Gastroesophageal sphincter (tissue), 4 donors: ENCODE data around the gene FBXO45. TPM values are rescaled to one million over a fixed set of nuclear protein-coding genes. Genes with fewer than 3 reads are reported as not detected.

Experiments used
- ATAC-seq: fragments of 150-250 bp; one replicate; pipeline ENCODE4 v1.9.1; 2016; ENCODE audit warnings: mild to moderate bottlenecking, moderate library complexity
- H3K27ac ChIP-seq, 4 donors: fragments of 200-600 bp; sonication (generic) in 3 of 4; 1 replicate in 3 of 4; 2 replicates in 1 of 4; pipeline ENCODE4 v1.5.1; 2016 to 2019
- H3K27me3 ChIP-seq: fragments of 200-600 bp; sonication (generic); one replicate; pipeline ENCODE4 v1.5.1; 2019
- H3K36me3 ChIP-seq, 2 donors: fragments of 200-600 bp; sonication (generic); one replicate each; pipeline ENCODE4 v1.5.1; 2019; ENCODE audit warnings: control low read depth in 1 of 2
- H3K4me1 ChIP-seq, 3 donors: fragments of 200-600 bp; sonication (generic); 1 replicate in 2 of 3; 2 replicates in 1 of 3; pipeline ENCODE4 v1.5.1; 2016 to 2019; ENCODE audit warnings: control low read depth in 2 of 3
- H3K4me3 ChIP-seq, 2 donors: fragments of 200-600 bp; sonication (generic); one replicate each; pipeline ENCODE4 v1.5.1; 2019; ENCODE audit warnings: mild to moderate bottlenecking in 1 of 2, moderate library complexity in 1 of 2
- H3K9me3 ChIP-seq, 3 donors: fragments of 200-600 bp; sonication (generic); one replicate each; pipeline ENCODE4 v1.5.1; 2017 to 2019; ENCODE audit warnings: control low read depth in 2 of 3
- EP300 ChIP-seq: sonication (generic); formaldehyde crosslinking; IDR thresholded peaks from one replicate; pipeline ENCODE4 v1.6.1; 2017; ENCODE audit warnings: antibody characterized with exemption, mild to moderate bottlenecking
- POLR2A ChIP-seq, 2 donors: fragments of 450-650 bp; IDR thresholded peaks; one replicate each; pipeline ENCODE4 v1.6.1; 2017; ENCODE audit warnings: antibody characterized with exemption in 2 of 2, mild to moderate bottlenecking in 2 of 2, moderate library complexity in 1 of 2
- POLR2AphosphoS5 ChIP-seq: sonication (generic); formaldehyde crosslinking; IDR thresholded peaks from one replicate; pipeline ENCODE4 v1.6.1; 2017; ENCODE audit warnings: antibody characterized with exemption
- WGBS, 2 donors: methylation state at CpG; one replicate each; pipeline ENCODE4 v1.1.5; 2018; ENCODE audit warnings: low coverage in 1 of 2; 5-methylcytosine and 5-hydroxymethylcytosine counted together
- total RNA-seq, 4 donors: library from RNA; depleted of rRNA; stranded (reverse); fragments of >200 nt; gene quantifications; one replicate each; pipeline ENCODE4 v1.1.0, GENCODE V29; 2016
- TF ChIP-seq, protein P1 (sequence below), 4 experiments: fragments of 200-600 bp in 2 of 4; fragments of 450-650 bp in 2 of 4; sonication (generic) in 1 of 4; IDR thresholded peaks; one replicate each; pipeline ENCODE4 v1.5.1; 2017 to 2019; ENCODE audit warnings: antibody characterized with exemption in 4 of 4, mild to moderate bottlenecking in 2 of 4, moderate library complexity in 2 of 4

Gene FBXO45
- total RNA-seq, 4 donors from 2014 or later: 9.8 to 16.6 (median 13.4) TPM

DNA sequence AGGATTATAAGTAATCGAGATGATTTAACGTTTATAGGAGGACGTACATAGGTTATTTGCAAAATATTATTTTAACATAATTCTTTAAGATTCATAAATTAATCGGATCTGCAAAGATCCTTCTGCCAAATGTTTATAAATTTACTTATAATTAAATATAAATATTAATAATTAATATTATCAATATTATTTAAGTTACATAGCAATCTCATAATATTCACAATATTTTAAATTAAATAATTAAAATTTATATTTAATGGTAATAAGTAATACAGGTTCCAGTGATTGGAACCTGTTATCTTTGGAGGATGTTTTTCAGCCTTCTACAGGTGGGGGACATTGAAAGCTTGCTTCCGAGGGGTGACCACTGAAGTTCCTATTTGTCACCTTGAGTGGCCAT lies 16.2 kb upstream of the FBXO45 start:
- H3K27ac ChIP-seq: no peak overlapping the region
- H3K27me3 ChIP-seq: no peaks in the 10 kb centered on the region
- ATAC-seq: no peak
- H3K4me1 ChIP-seq: no peaks in the 10 kb centered on the region
- peaks cover 0 to 29% of the 10 kb centered on the region in 2 donors for H3K36me3 ChIP-seq
- TF ChIP-seq EP300 (no peak), POLR2A (IDR thresholded peaks at IDR 0.05) (no peak), POLR2AphosphoS5 (no peak)
- TF ChIP-seq, protein P1, sequence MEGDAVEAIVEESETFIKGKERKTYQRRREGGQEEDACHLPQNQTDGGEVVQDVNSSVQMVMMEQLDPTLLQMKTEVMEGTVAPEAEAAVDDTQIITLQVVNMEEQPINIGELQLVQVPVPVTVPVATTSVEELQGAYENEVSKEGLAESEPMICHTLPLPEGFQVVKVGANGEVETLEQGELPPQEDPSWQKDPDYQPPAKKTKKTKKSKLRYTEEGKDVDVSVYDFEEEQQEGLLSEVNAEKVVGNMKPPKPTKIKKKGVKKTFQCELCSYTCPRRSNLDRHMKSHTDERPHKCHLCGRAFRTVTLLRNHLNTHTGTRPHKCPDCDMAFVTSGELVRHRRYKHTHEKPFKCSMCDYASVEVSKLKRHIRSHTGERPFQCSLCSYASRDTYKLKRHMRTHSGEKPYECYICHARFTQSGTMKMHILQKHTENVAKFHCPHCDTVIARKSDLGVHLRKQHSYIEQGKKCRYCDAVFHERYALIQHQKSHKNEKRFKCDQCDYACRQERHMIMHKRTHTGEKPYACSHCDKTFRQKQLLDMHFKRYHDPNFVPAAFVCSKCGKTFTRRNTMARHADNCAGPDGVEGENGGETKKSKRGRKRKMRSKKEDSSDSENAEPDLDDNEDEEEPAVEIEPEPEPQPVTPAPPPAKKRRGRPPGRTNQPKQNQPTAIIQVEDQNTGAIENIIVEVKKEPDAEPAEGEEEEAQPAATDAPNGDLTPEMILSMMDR (IDR thresholded peaks at IDR 0.05): no peak
- WGBS, 2 donors: 90 to 99% methylated on average over 5 of the region's 5 CpGs
- no peaks in the 10 kb centered on the region for H3K9me3 ChIP-seq
- H3K4me3 ChIP-seq: no peak overlapping the region

DNA sequence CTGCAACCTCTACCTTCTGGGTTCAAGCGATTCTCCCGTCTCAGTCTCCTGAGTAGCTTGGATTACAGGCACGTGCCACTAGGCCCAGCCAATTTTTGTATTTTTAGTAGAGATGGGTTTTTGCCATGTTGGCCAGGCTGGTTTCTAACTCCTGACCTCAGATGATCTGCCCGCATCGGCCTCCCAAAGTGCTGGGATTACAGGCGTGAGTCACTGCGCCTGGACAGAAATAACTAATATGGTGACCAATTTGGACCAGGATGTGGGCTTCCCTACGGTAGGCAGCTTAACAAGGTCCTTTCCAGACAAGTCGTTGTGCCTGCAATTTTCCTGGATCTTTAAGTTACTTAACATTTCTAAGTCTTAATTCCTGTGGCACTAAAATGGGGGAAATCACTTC lies 14.9 kb upstream of the FBXO45 start:
- H3K27me3 ChIP-seq: no peaks in the 10 kb centered on the region
- no peak overlapping the region for H3K27ac ChIP-seq
- H3K4me1 ChIP-seq: no peaks in the 10 kb centered on the region
- no peak overlapping the region for H3K4me3 ChIP-seq
- TF ChIP-seq POLR2AphosphoS5: no peak
- no peak for TF ChIP-seq EP300
- no peak for TF ChIP-seq POLR2A (IDR thresholded peaks at IDR 0.05)
- TF ChIP-seq, protein P1 (IDR thresholded peaks at IDR 0.05): no peak
- H3K36me3 ChIP-seq: peaks cover 0 to 29% of the 10 kb centered on the region in 2 donors
- 91% methylated on average over 9 of the region's 9 CpGs; no CpG with 5 or more reads in 1 of the 2 donors for WGBS, 2 donors
- H3K9me3 ChIP-seq: no peaks in the 10 kb centered on the region
- ATAC-seq: no peak

DNA sequence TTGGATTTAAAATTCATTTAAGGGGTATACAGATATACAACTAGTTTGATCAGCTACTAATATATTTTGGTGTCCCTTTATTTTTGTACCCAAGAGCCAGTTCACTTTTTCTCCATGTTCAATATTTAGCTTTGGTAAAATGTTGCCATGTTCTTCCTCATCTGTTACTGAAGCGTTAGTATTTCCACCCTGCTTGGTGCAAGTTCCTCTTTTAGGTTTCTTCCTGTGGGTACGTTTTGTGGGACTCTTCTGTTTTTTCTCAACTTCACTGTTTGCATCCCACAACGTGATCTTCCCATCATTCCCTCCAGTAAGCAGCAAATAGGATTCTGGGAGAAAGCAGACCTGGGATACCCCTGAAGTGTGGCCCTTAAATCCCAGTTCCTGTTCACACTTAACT lies 14.3 kb upstream of the FBXO45 start:
- no peaks in the 10 kb centered on the region for H3K9me3 ChIP-seq
- no peak for TF ChIP-seq EP300
- no peak for TF ChIP-seq POLR2AphosphoS5
- no peak for TF ChIP-seq POLR2A (IDR thresholded peaks at IDR 0.05)
- TF ChIP-seq, protein P1 (IDR thresholded peaks at IDR 0.05): no peak
- H3K27me3 ChIP-seq: no peaks in the 10 kb centered on the region
- no peaks in the 10 kb centered on the region for H3K4me1 ChIP-seq
- H3K4me3 ChIP-seq: no peak overlapping the region
- no peak for ATAC-seq
- WGBS, 2 donors: 62 to 79% methylated on average over 2 to 3 of the region's 3 CpGs
- H3K27ac ChIP-seq: no peak overlapping the region
- peaks cover 0 to 33% of the 10 kb centered on the region in 2 donors for H3K36me3 ChIP-seq

DNA sequence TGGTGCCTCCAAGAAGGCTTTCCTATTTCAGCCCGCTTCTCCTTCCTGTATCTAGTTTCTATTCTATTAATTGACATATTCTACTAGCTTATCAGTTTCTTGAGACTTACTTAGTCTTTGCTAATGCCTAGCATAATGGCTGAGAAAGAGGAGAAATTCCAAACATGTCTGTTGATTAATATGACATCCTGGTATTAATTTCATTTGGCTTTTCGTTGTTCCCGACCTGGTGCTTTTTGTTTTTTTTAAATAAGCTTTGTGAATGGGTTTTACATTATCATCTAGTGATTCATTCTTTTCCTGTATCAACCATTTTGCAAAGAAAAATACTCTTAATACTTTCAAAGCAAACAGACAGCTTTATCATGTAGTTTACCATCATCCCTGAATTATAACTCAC lies 13.2 kb upstream of the FBXO45 start:
- WGBS, 2 donors: 47 to 65% methylated on average over 2 to 3 of the region's 3 CpGs
- no peaks in the 10 kb centered on the region for H3K4me1 ChIP-seq
- H3K4me3 ChIP-seq: no peak overlapping the region
- peaks cover 0 to 42% of the 10 kb centered on the region in 2 donors for H3K36me3 ChIP-seq
- H3K9me3 ChIP-seq: no peaks in the 10 kb centered on the region
- no peak for ATAC-seq
- H3K27me3 ChIP-seq: no peaks in the 10 kb centered on the region
- H3K27ac ChIP-seq: no peak overlapping the region
- no peak for TF ChIP-seq POLR2A (IDR thresholded peaks at IDR 0.05)
- no peak for TF ChIP-seq EP300
- TF ChIP-seq, protein P1 (IDR thresholded peaks at IDR 0.05): no peak
- TF ChIP-seq POLR2AphosphoS5: no peak

DNA sequence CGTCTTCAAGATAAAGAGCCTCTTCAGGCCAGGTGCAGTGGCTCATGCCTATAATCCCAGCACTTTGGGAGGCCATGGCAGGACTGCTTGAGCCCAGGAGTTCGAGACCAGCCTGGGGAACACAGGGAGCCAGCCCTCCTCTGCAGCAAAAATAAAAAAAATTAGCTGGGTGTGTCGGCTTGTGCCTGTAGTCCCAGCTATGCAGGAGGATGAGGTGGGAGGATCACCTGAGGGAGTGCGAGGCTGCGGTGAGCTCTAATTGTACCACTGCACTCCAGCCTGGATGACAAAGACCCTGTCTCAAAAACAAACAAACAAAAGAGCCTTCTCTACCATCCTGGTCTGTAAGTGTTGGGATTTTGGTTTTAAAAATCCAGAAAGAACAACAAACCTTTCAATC lies 11.2 kb upstream of the FBXO45 start:
- 86 to 87% methylated on average over 3 to 4 of the region's 5 CpGs for WGBS, 2 donors
- Histone ChIP-seq H3K27ac (no peak overlapping the region), H3K27me3 (no peaks in the 10 kb centered on the region), H3K4me3 (no peak overlapping the region), H3K9me3 (no peaks in the 10 kb centered on the region), H3K4me1 (no peaks in the 10 kb centered on the region), H3K36me3 (peaks cover 0 to 59% of the 10 kb centered on the region in 2 donors)
- no peak for ATAC-seq
- no peak for TF ChIP-seq POLR2A (IDR thresholded peaks at IDR 0.05)
- no peak for TF ChIP-seq POLR2AphosphoS5
- no peak for TF ChIP-seq EP300
- TF ChIP-seq, protein P1 (IDR thresholded peaks at IDR 0.05): no peak
